K562 (cell line): ENCODE measurements around the gene DYNLT3. TPM values are rescaled to one million over a fixed set of nuclear protein-coding genes. Genes with fewer than 3 reads are reported as not detected.
A peak's percentile ranks its signal among the peaks of the same experiment; 100 is the strongest.

Experiments used
- ERF ChIP-seq: fragments of 450-650 bp; formaldehyde crosslinking; IDR thresholded peaks from 2 replicates; pipeline ENCODE4 v1.4.0; 2020; ENCODE audit warnings: mild to moderate bottlenecking, mixed read lengths
- EZH2 ChIP-seq: IDR thresholded peaks from 2 replicates; pipeline ENCODE4 v1.6.1; 2012; ENCODE audit warnings: low read depth, mild to moderate bottlenecking, inconsistent platforms, low read length, borderline replicate concordance
- ILK ChIP-seq: fragments of 450-650 bp; IDR thresholded peaks from 2 replicates; pipeline ENCODE4 v1.6.1; 2016; ENCODE audit warnings: missing genetic modification characterization, low read depth, mild to moderate bottlenecking, missing compliant biosample characterization, moderate library complexity, borderline replicate concordance
- KLF10 ChIP-seq: fragments of 250-450 bp; sonication (Bioruptor Pico); IDR thresholded peaks from 2 replicates; pipeline ENCODE4 v1.6.1; 2021; ENCODE audit warnings: matching md5 sums
- KLF16 ChIP-seq: IDR thresholded peaks from 2 replicates; pipeline ENCODE4 v1.6.1; 2016; ENCODE audit warnings: antibody characterized with exemption
- MYC ChIP-seq, 2 experiments: fragments of 250-450 bp in 1 of 2; sonication (Bioruptor Pico) in 1 of 2; IDR thresholded peaks; 2 replicates each; pipeline versions ENCODE4 v1.5.1 to v1.6.1; 2012 to 2021; ENCODE audit warnings: low read depth in 2 of 2, borderline replicate concordance in 1 of 2, improper control_type of control experiment in 1 of 2, low read length in 1 of 2, mild to moderate bottlenecking in 1 of 2, moderate library complexity in 1 of 2
- RBM22 ChIP-seq: fragments of 200-400 bp; formaldehyde crosslinking; IDR thresholded peaks from 2 replicates; pipeline ENCODE4 v1.6.1; 2018; ENCODE audit warnings: low read length, low read depth; ENCODE audit not compliant: poor library complexity, severe bottlenecking
- RFX7 ChIP-seq: fragments of 250-450 bp; sonication (Bioruptor Pico); IDR thresholded peaks from 2 replicates; pipeline ENCODE4 v1.5.1; 2021; ENCODE audit warnings: mild to moderate bottlenecking
- SMARCA5 ChIP-seq: fragments of 450-650 bp; IDR thresholded peaks from 2 replicates; pipeline ENCODE4 v1.6.1; 2016
- ZFX ChIP-seq: sonication (generic); formaldehyde crosslinking; IDR thresholded peaks from 2 replicates; pipeline ENCODE4 v1.8.0; 2022; ENCODE audit warnings: mild to moderate bottlenecking, missing genetic modification reagents, moderate library complexity
- ZNF766 ChIP-seq: fragments of 200-800 bp; sonication (Bioruptor generic); conservative IDR thresholded peaks from 2 replicates; pipeline ENCODE4 v1.6.1; 2016; ENCODE audit warnings: missing genetic modification characterization, missing compliant biosample characterization
- polyA plus RNA-seq, 8 experiments: library from polyadenylated mRNA; depleted of rRNA in 4 of 8; stranded (reverse) in 5 of 8; unstranded in 3 of 8; fragments of >200 nt; fragmentation: Nextera tagmentation in 2 of 8; fragmentation: Illumina TruSeq in 1 of 8; extraction: Ambion mirVana in 2 of 8; extraction: Trizol in 1 of 8; gene quantifications; 2 replicates each; pipeline versions ENCODE4 v1.2.1 to v1.2.3, GENCODE V29; 2011 to 2014; ENCODE audit warnings: inconsistent platforms in 1 of 8, missing spikeins in 1 of 8
- total RNA-seq, 7 experiments: library from RNA; depleted of rRNA in 6 of 7; stranded (reverse); fragments of >200 nt in 6 of 7; fragmentation: Illumina TruSeq in 2 of 7; extraction: Trizol in 2 of 7; gene quantifications; 2 replicates each; pipeline versions ENCODE4 v1.2.1 to v1.2.3, GENCODE V29; 2011 to 2021; ENCODE audit warnings: low replicate concordance in 1 of 7
- TF ChIP-seq, protein P1 (sequence below): fragments of 250-450 bp; sonication (Bioruptor Pico); IDR thresholded peaks from 2 replicates; pipeline ENCODE4 v1.5.0; 2021; ENCODE audit warnings: mild to moderate bottlenecking, moderate library complexity
- TF ChIP-seq, protein P2 (sequence below): fragments of 250-450 bp; sonication (Bioruptor Pico); IDR thresholded peaks from 2 replicates; pipeline ENCODE4 v1.6.1; 2021; ENCODE audit warnings: mild to moderate bottlenecking
- TF ChIP-seq, protein P3 (sequence below): fragments of 450-650 bp; IDR thresholded peaks from 2 replicates; pipeline ENCODE4 v1.6.1; 2016; ENCODE audit warnings: mild to moderate bottlenecking
- TF ChIP-seq, protein P4 (sequence below): fragments of 250-450 bp; sonication (Bioruptor Pico); IDR thresholded peaks from 2 replicates; pipeline ENCODE4 v1.5.0; 2021
- TF ChIP-seq, protein P5 (sequence below): sonication (generic); IDR thresholded peaks from 2 replicates; pipeline ENCODE4 v1.6.1; 2016
- TF ChIP-seq, protein P6 (sequence below): fragments of 250-450 bp; sonication (Bioruptor Pico); IDR thresholded peaks from 2 replicates; pipeline ENCODE4 v1.8.0; 2022; ENCODE audit warnings: moderate library complexity, mild to moderate bottlenecking, inconsistent platforms

The DYNLT3 gene
- total and polyA plus RNA-seq, 9 of the 15 experiments (the other 6 are each of a cell fraction or from before 2014, with no cell fraction given) = 4.5 to 17.5 (median 8.3) TPM

DNA sequence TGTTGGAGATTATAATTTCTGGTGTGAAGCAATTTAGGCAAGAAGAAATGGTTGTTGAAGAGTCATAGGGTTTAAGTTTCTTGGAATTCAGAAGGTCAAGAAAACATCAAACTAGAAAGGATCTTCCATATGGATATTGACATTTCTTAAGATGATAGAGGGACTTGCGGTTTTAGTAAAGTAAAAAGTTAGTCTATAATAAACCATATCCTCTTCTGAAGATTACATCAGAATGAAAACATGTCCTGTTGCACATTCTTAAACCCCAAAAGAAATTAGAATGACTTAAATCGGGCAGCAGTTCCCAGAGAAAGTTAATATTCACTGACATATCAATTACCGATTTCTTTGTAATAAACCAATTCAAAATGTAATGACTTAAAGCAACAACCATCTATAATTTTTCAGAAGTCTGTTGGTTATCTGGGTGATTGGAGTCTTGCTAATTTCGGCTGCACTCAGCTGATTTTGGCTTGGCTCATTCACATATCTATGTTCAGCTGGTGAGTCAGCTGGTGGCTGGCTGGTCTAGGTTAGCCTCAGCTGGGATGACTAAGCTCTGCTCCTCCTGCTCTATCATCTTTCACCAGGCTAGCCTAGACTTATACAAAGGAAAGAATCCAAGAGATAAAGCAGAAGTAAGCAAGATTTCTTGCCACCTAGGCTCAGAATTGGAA, 24.4 kb upstream of the DYNLT3 start (continued):
- TF ChIP-seq, protein P1, sequence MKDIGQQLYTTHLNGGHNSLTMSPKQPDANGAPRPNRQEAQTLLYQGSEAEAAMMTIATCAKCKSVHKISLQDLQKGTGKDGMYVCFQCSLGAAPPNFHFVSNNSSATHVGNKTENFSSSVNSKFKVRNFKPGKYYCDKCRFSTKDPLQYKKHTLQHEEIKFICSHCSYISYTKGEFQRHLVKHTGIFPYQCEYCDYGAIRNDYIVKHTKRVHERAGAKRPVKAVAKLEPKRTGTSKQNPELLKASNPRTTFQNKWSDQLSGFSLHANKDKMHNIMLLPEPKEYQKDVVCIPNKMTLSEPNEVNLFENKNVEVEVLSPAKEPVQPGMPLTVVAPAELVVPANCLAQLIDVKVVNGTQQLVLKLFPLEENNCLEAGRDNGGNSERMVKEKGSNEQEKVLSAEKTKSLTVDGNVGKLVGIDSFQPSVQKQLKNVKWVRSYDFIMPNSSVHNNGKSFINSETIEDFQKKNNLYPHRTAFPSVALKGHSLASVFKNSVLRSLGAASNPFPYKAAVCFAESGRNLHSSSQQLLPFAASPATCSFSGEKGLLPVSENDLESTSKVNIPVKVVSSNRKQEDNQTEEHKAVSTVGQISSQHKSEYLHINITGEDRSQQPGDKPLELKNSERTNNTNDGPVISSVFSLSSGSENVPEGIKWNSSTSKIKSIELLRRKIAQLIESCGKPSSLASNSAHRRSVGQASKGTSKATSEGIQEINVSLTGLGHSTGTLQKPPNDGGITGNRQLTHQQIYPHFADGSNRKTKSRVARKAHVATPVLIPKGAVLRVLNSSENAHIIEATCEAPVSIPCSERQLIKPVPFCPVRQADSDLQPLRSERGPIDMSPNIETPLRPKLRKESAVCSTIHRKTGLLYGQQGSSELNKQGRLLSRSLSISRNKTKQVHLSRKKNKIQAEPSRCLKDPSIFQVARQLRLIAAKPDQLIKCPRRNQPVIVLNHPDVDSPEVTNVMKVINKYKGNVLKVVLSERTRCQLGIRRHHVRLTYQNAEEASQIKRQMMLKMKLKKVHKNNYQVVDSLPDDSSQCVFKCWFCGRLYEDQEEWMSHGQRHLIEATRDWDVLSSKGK (CRISPR knock-in tag) = no peak
- TF ChIP-seq, protein P2, sequence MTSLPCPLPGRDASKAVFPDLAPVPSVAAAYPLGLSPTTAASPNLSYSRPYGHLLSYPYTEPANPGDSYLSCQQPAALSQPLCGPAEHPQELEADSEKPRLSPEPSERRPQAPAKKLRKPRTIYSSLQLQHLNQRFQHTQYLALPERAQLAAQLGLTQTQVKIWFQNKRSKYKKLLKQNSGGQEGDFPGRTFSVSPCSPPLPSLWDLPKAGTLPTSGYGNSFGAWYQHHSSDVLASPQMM (CRISPR knock-in tag) = no peak
- TF ChIP-seq, protein P3, sequence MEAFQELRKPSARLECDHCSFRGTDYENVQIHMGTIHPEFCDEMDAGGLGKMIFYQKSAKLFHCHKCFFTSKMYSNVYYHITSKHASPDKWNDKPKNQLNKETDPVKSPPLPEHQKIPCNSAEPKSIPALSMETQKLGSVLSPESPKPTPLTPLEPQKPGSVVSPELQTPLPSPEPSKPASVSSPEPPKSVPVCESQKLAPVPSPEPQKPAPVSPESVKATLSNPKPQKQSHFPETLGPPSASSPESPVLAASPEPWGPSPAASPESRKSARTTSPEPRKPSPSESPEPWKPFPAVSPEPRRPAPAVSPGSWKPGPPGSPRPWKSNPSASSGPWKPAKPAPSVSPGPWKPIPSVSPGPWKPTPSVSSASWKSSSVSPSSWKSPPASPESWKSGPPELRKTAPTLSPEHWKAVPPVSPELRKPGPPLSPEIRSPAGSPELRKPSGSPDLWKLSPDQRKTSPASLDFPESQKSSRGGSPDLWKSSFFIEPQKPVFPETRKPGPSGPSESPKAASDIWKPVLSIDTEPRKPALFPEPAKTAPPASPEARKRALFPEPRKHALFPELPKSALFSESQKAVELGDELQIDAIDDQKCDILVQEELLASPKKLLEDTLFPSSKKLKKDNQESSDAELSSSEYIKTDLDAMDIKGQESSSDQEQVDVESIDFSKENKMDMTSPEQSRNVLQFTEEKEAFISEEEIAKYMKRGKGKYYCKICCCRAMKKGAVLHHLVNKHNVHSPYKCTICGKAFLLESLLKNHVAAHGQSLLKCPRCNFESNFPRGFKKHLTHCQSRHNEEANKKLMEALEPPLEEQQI = no peak
- TF ChIP-seq, protein P4, sequence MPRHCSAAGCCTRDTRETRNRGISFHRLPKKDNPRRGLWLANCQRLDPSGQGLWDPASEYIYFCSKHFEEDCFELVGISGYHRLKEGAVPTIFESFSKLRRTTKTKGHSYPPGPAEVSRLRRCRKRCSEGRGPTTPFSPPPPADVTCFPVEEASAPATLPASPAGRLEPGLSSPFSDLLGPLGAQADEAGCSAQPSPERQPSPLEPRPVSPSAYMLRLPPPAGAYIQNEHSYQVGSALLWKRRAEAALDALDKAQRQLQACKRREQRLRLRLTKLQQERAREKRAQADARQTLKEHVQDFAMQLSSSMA (CRISPR knock-in tag) = no peak
- TF ChIP-seq RFX7 (CRISPR knock-in tag) (no peak), EZH2 (no peak), ERF (CRISPR knock-in tag) (no peak), ZFX (CRISPR knock-in tag) (no peak), MYC (IDR thresholded peaks at IDR 0.05; ENCODE audit: low read depth, low read length) (no peak), MYC (CRISPR knock-in tag; IDR thresholded peaks at IDR 0.05; ENCODE audit: borderline replicate concordance, low read depth) (no peak), RBM22 (no peak), ZNF766 (CRISPR knock-in tag) (0 out of 2 replicates have a peak, but pooled peaks have one; percentile 21), KLF16 (peak; percentile 76), KLF10 (CRISPR knock-in tag) (no peak), ILK (tag) (no peak), SMARCA5 (no peak)
- TF ChIP-seq, protein P5, sequence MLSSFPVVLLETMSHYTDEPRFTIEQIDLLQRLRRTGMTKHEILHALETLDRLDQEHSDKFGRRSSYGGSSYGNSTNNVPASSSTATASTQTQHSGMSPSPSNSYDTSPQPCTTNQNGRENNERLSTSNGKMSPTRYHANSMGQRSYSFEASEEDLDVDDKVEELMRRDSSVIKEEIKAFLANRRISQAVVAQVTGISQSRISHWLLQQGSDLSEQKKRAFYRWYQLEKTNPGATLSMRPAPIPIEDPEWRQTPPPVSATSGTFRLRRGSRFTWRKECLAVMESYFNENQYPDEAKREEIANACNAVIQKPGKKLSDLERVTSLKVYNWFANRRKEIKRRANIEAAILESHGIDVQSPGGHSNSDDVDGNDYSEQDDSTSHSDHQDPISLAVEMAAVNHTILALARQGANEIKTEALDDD = peak; percentile 95
- TF ChIP-seq, protein P6, sequence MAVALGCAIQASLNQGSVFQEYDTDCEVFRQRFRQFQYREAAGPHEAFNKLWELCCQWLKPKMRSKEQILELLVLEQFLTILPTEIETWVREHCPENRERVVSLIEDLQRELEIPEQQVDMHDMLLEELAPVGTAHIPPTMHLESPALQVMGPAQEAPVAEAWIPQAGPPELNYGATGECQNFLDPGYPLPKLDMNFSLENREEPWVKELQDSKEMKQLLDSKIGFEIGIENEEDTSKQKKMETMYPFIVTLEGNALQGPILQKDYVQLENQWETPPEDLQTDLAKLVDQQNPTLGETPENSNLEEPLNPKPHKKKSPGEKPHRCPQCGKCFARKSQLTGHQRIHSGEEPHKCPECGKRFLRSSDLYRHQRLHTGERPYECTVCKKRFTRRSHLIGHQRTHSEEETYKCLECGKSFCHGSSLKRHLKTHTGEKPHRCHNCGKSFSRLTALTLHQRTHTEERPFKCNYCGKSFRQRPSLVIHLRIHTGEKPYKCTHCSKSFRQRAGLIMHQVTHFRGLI = no peak
